ENCODE measurements around the gene MACROD2. TPM values are rescaled to one million over a fixed set of nuclear protein-coding genes. Genes with fewer than 3 reads are reported as not detected.

The MACROD2 gene
- total RNA-seq, 1 experiment from 2014 or later = 3.1 TPM

DNA sequence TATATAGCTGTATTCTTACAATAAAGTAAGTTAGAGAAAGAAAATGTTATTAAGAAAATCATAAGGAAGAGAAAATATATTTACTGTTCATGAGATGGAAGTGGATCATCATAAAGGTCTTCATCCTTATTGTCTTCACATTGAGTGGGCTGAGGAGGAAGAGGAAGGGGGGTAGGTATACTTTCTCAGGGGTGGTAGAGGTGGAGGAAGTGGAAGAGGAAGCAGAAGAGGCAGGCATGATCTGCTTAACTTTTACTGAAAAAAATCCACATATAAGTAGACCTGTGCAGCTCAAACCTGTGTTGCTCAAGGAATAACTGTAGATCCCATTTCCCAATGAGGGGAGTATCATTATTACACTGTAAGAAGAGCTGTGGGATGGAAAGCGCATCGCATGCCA, 1863.7 kb downstream of the MACROD2 start:
- TF ChIP-seq, protein P1, sequence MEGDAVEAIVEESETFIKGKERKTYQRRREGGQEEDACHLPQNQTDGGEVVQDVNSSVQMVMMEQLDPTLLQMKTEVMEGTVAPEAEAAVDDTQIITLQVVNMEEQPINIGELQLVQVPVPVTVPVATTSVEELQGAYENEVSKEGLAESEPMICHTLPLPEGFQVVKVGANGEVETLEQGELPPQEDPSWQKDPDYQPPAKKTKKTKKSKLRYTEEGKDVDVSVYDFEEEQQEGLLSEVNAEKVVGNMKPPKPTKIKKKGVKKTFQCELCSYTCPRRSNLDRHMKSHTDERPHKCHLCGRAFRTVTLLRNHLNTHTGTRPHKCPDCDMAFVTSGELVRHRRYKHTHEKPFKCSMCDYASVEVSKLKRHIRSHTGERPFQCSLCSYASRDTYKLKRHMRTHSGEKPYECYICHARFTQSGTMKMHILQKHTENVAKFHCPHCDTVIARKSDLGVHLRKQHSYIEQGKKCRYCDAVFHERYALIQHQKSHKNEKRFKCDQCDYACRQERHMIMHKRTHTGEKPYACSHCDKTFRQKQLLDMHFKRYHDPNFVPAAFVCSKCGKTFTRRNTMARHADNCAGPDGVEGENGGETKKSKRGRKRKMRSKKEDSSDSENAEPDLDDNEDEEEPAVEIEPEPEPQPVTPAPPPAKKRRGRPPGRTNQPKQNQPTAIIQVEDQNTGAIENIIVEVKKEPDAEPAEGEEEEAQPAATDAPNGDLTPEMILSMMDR (IDR thresholded peaks at IDR 0.05; ENCODE audit: unreplicated experiment) = no peak
- ChIA-PET POLR2A (interaction anchor here (0.7 kb wide), 2 partner anchors 13 to 20 kb away, joined by 3 to 7 read pairs; no protein-coding TSS in a partner anchor), CTCF (interaction anchor here (0.7 to 1.3 kb wide), 2 partner anchors 9 to 71 kb away, joined by 3 read pairs; no protein-coding TSS in a partner anchor)
- Mint-ChIP-seq H3K27me3 (ENCODE audit: insufficient read depth, unreplicated experiment) (no peaks in the 10 kb centered on the region), H3K27ac (ENCODE audit: low read depth, unreplicated experiment) (no peak overlapping the region), H3K36me3 (ENCODE audit: insufficient read depth, unreplicated experiment) (no peaks in the 10 kb centered on the region), H3K9me3 (ENCODE audit: unreplicated experiment) (no peaks in the 10 kb centered on the region), H3K4me1 (ENCODE audit: insufficient read depth, unreplicated experiment) (no peaks in the 10 kb centered on the region), H3K4me3 (ENCODE audit: unreplicated experiment) (no peak overlapping the region)
- intact Hi-C loops (cut with micrococcal nuclease) = no loop called here
- BruUV-seq (replicated peaks) = no TSS peak
- no peak for DNase-seq (ENCODE audit: unreplicated experiment)

DNA sequence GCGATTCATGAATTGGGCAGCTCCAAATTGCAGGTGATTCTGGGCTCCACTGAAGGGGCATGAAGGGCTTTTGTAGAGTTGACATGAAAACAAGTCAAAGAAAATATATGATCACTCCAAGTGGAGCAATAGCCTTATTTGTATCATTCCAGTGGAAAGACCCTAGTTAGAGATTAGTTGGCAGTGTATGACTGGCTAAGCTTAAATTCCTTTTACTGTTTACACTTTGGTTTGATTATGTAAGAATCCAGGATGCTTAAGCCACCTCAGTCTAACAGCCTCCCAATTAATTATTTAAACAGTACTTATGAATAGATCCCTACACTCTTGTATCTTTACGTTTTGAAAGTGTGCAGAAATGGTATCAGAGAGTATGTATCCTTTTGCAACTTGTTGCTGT, 1865.5 kb downstream of the MACROD2 start:
- H3K27me3 Mint-ChIP-seq (ENCODE audit: insufficient read depth, unreplicated experiment) = no peaks in the 10 kb centered on the region
- BruUV-seq (replicated peaks) = no TSS peak
- TF ChIP-seq, protein P1 (IDR thresholded peaks at IDR 0.05; ENCODE audit: unreplicated experiment) = no peak
- H3K9me3 Mint-ChIP-seq (ENCODE audit: unreplicated experiment) = no peaks in the 10 kb centered on the region
- no peaks in the 10 kb centered on the region for H3K36me3 Mint-ChIP-seq (ENCODE audit: insufficient read depth, unreplicated experiment)
- H3K4me1 Mint-ChIP-seq (ENCODE audit: insufficient read depth, unreplicated experiment) = no peaks in the 10 kb centered on the region
- H3K4me3 Mint-ChIP-seq (ENCODE audit: unreplicated experiment) = no peak overlapping the region
- no peak overlapping the region for H3K27ac Mint-ChIP-seq (ENCODE audit: low read depth, unreplicated experiment)
- intact Hi-C loops (cut with micrococcal nuclease) = no loop called here
- ChIA-PET CTCF (interaction anchor here (0.6 kb wide), 1 partner anchor 1717 kb away, joined by 3 read pairs; no protein-coding TSS in a partner anchor), POLR2A (interaction anchor here (0.5 kb wide), 1 partner anchor 21 kb away, joined by 3 read pairs; no protein-coding TSS in a partner anchor)
- DNase-seq (ENCODE audit: unreplicated experiment) = no peak

DNA sequence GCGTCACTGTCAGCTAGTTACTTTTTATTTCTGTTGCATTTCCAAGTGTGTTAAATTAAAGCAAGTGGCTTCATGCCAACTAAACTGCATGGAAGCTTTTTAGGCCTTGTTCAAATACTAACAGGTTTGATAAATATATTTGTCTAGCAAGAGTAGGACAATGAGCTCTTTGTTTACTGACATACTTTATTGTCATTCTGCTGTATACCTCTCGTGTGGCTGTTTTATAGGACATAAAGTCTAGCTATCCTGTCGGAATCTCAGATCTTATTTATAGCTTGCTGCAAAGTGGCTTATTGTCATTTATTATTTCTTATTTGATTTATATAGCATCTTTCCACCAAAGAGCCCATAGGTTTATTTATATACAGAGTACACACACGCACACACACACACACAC, 1866.9 kb downstream of the MACROD2 start:
- Mint-ChIP-seq H3K27me3 (ENCODE audit: insufficient read depth, unreplicated experiment) (no peaks in the 10 kb centered on the region), H3K36me3 (ENCODE audit: insufficient read depth, unreplicated experiment) (no peaks in the 10 kb centered on the region), H3K9me3 (ENCODE audit: unreplicated experiment) (no peaks in the 10 kb centered on the region), H3K27ac (ENCODE audit: low read depth, unreplicated experiment) (no peak overlapping the region), H3K4me3 (ENCODE audit: unreplicated experiment) (no peak overlapping the region), H3K4me1 (ENCODE audit: insufficient read depth, unreplicated experiment) (no peaks in the 10 kb centered on the region)
- ChIA-PET POLR2A (no interaction called here), CTCF (interaction anchor here (0.7 to 0.8 kb wide), 2 partner anchors 182 to 1721 kb away, joined by 4 to 9 read pairs; no protein-coding TSS in a partner anchor)
- BruUV-seq (replicated peaks) = no TSS peak
- intact Hi-C loops (cut with micrococcal nuclease) = no loop called here
- no peak for DNase-seq (ENCODE audit: unreplicated experiment)
- TF ChIP-seq, protein P1 (IDR thresholded peaks at IDR 0.05; ENCODE audit: unreplicated experiment) = no peak

- no peaks in the 10 kb centered on the region for H3K36me3 Mint-ChIP-seq (ENCODE audit: insufficient read depth, unreplicated experiment)
- POLR2A ChIA-PET = no interaction called here
- intact Hi-C loops (cut with micrococcal nuclease) = no loop called here
Observed at GRCh38 chr20:15863735-15864134, 1868.4 kb downstream of the MACROD2 start.

More at GRCh38 chr20:15863735-15864134, 1868.4 kb downstream of the MACROD2 start:
- TF ChIP-seq, protein P1 (IDR thresholded peaks at IDR 0.05; ENCODE audit: unreplicated experiment) = no peak
- DNase-seq (ENCODE audit: unreplicated experiment) = no peak
- no TSS peak for BruUV-seq (replicated peaks)
- H3K27me3 Mint-ChIP-seq (ENCODE audit: insufficient read depth, unreplicated experiment) = no peaks in the 10 kb centered on the region
- no peak overlapping the region for H3K27ac Mint-ChIP-seq (ENCODE audit: low read depth, unreplicated experiment)
- CTCF ChIA-PET = interaction anchor here (0.6 to 0.8 kb wide), 4 partner anchors 58 to 1716 kb away, joined by 3 to 4 read pairs (median 3); no protein-coding TSS in a partner anchor
- H3K4me1 Mint-ChIP-seq (ENCODE audit: insufficient read depth, unreplicated experiment) = no peaks in the 10 kb centered on the region
- H3K9me3 Mint-ChIP-seq (ENCODE audit: unreplicated experiment) = no peaks in the 10 kb centered on the region
- no peak overlapping the region for H3K4me3 Mint-ChIP-seq (ENCODE audit: unreplicated experiment)

All from MCF 10A (cell line).